GM23248 (cell line): ENCODE results near the gene RARS1. TPM values are rescaled to one million over a fixed set of nuclear protein-coding genes. Genes with fewer than 3 reads are reported as not detected.

Experiments
- DNase-seq: peaks from one replicate; pipeline ENCODE4 v3.0.0-alpha.2; 2015
- H2AFZ ChIP-seq: fragments of 200-600 bp; sonication (generic); 2 replicates; pipeline ENCODE4 v1.6.1; 2016; ENCODE audit warnings: antibody characterized with exemption
- H3F3A ChIP-seq: fragments of 200-600 bp; sonication (generic); 2 replicates; pipeline ENCODE4 v1.6.1; 2016; ENCODE audit warnings: mild to moderate bottlenecking, antibody characterized with exemption, mixed run types; ENCODE audit not compliant: insufficient read depth
- H3K27ac ChIP-seq: fragments of 200-600 bp; sonication (generic); 2 replicates; pipeline ENCODE4 v1.5.1; 2016; ENCODE audit warnings: mild to moderate bottlenecking
- H3K27me3 ChIP-seq: fragments of 200-600 bp; sonication (generic); replicated peaks from 2 replicates; pipeline ENCODE4 v1.6.1; 2016; ENCODE audit warnings: mild to moderate bottlenecking; ENCODE audit not compliant: insufficient read depth
- H3K36me3 ChIP-seq: fragments of 200-600 bp; sonication (generic); 2 replicates; pipeline ENCODE4 v1.6.1; 2016; ENCODE audit warnings: low read depth, mild to moderate bottlenecking
- H3K4me1 ChIP-seq: fragments of 200-600 bp; sonication (generic); 2 replicates; pipeline ENCODE4 v1.6.1; 2016; ENCODE audit warnings: mild to moderate bottlenecking; ENCODE audit not compliant: insufficient read depth
- H3K4me2 ChIP-seq: fragments of 200-600 bp; sonication (generic); one replicate; pipeline ENCODE4 v1.6.1; 2016; ENCODE audit warnings: mild to moderate bottlenecking; ENCODE audit not compliant: unreplicated experiment
- H3K4me3 ChIP-seq: fragments of 200-600 bp; sonication (generic); 2 replicates; pipeline ENCODE4 v1.5.1; 2016; ENCODE audit warnings: mild to moderate bottlenecking
- H3K79me2 ChIP-seq: fragments of 200-600 bp; sonication (generic); 2 replicates; pipeline ENCODE4 v1.6.1; 2016; ENCODE audit warnings: mild to moderate bottlenecking; ENCODE audit not compliant: insufficient read depth
- H3K9ac ChIP-seq: fragments of 200-600 bp; sonication (generic); 2 replicates; pipeline ENCODE4 v1.6.1; 2016; ENCODE audit warnings: mild to moderate bottlenecking
- H3K9me2 ChIP-seq: fragments of 200-600 bp; sonication (generic); 2 replicates; pipeline ENCODE4 v1.6.1; 2016; ENCODE audit warnings: mixed run types, mild to moderate bottlenecking, moderate library complexity; ENCODE audit not compliant: insufficient read depth
- H3K9me3 ChIP-seq: fragments of 200-600 bp; sonication (generic); one replicate; pipeline ENCODE4 v1.6.1; 2017; ENCODE audit warnings: low read depth
- H4K20me1 ChIP-seq: fragments of 200-600 bp; sonication (generic); 2 replicates; pipeline ENCODE4 v1.6.0; 2016; ENCODE audit not compliant: insufficient read depth
- EZH2 ChIP-seq: fragments of 200-600 bp; sonication (generic); IDR thresholded peaks from 2 replicates; pipeline ENCODE4 v1.6.1; 2018; ENCODE audit warnings: antibody characterized with exemption, mild to moderate bottlenecking; ENCODE audit not compliant: insufficient read depth, poor library complexity, severe bottlenecking
- EZH2phosphoT487 ChIP-seq: fragments of 200-600 bp; sonication (generic); IDR thresholded peaks from 2 replicates; pipeline ENCODE4 v1.6.1; 2018; ENCODE audit warnings: antibody characterized with exemption, moderate library complexity, mild to moderate bottlenecking, low read depth; ENCODE audit not compliant: insufficient read depth
- WGBS, 2 experiments: methylation state at CpG; one replicate each; pipeline ENCODE4 v1.1.6; 2015 to 2017; ENCODE audit warnings: low lambda C conversion rate in 2 of 2, low coverage in 1 of 2; ENCODE audit errors: missing lambda C conversion rate in 2 of 2; 5-methylcytosine and 5-hydroxymethylcytosine counted together
- in situ Hi-C: fragments of 300-500 bp; cut with MboI; formaldehyde crosslinking; loops from 2 replicates; pipeline ENCODE4 v1.15.0; 2020
- microRNA-seq: library from miRNA; unstranded; fragments of <30 nt; microRNA quantifications from one replicate; pipeline ENCODE4, GENCODE V29; 2016; ENCODE audit warnings: borderline number of aligned reads
- polyA plus RNA-seq: library from polyadenylated mRNA; unstranded; fragments of >200 nt; fragmentation: Nextera tagmentation; extraction: Ambion mirVana; gene quantifications from 2 replicates; pipeline ENCODE4 v1.2.1, GENCODE V29; 2016
- small RNA-seq: library from RNA; depleted of rRNA; stranded (forward); fragments of <200 nt; gene quantifications from one replicate; pipeline ENCODE3, GENCODE V24; 2014; ENCODE audit warnings: low read depth, low replicate concordance
- total RNA-seq: library from RNA; depleted of rRNA; stranded (reverse); fragments of >200 nt; shearing (Covaris generic); gene quantifications from 2 replicates; pipeline ENCODE4 v1.2.3, GENCODE V29; 2014; rRNA removed

Gene RARS1
- total and polyA plus RNA-seq, 2 experiments from 2014 or later, result 118 to 180 TPM

DNA sequence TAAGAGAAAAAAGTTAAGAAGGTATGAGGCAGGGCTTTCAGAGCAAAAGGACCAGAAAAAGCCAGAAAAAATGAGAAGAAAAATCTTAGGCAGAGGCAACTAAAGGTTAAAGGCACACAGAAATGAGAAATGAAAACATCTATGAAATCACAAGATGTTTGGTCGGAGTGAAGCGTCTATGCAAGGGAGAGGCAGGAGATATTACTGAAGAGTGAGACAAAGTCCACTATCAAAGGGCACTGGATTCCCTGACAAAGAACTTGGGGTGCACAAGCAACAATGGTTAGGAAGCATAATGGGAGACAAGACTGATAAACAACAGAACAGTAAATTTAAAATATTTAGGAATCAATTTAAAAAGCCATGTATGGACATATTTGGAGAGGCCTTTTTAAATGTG is 76.0 kb downstream of the RARS1 start:
- Histone ChIP-seq H2AFZ (no peak overlapping the region), H3K9ac (no peak overlapping the region), H3K9me2 (no peaks in the 10 kb centered on the region), H3F3A (no peaks in the 10 kb centered on the region), H3K4me3 (no peak overlapping the region), H3K27me3 (no peaks in the 10 kb centered on the region), H3K4me1 (no peaks in the 10 kb centered on the region), H3K36me3 (peaks cover 44% of the 10 kb centered on the region), H3K4me2 (no peak overlapping the region), H3K27ac (no peak overlapping the region), H3K79me2 (peaks cover 65% of the 10 kb centered on the region), H3K9me3 (no peaks in the 10 kb centered on the region), H4K20me1 (no peaks in the 10 kb centered on the region)
- in situ Hi-C loops, result no loop called here
- no peak for DNase-seq
- no peak for TF ChIP-seq EZH2phosphoT487
- TF ChIP-seq EZH2, result no peak
- 66 to 70% methylated on average over 2 of the region's 2 CpGs for WGBS, 2 experiments

DNA sequence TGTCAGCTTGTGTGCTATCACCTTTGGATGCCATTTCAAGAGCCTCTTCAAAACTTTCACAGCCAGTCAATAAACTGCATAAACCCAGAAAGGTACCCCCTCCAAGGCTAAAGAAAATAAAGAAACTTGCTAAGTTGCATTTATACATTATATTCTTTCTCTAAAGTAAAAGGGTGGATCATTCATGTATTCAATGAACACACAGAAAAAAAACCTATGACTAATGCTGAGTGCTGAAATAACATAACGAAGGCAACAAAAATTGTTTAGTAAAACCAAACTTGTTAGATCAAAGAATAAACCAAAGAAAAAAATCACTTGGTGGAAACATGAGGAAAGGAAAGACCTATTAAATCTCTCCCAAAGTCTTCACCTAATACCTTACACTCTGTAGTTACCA is 77.7 kb downstream of the RARS1 start:
- TF ChIP-seq EZH2 (no peak), EZH2phosphoT487 (no peak)
- no peak for DNase-seq
- H3F3A ChIP-seq, result no peaks in the 10 kb centered on the region
- H3K9ac ChIP-seq, result no peak overlapping the region
- no peak overlapping the region for H2AFZ ChIP-seq
- H3K36me3 ChIP-seq, result peaks cover 28% of the 10 kb centered on the region
- H4K20me1 ChIP-seq, result no peaks in the 10 kb centered on the region
- H3K79me2 ChIP-seq, result peaks cover 81% of the 10 kb centered on the region
- no peaks in the 10 kb centered on the region for H3K9me2 ChIP-seq
- no peak overlapping the region for H3K27ac ChIP-seq
- no peak overlapping the region for H3K4me3 ChIP-seq
- no peaks in the 10 kb centered on the region for H3K4me1 ChIP-seq
- no peaks in the 10 kb centered on the region for H3K27me3 ChIP-seq
- in situ Hi-C loops, result no loop called here
- no peak overlapping the region for H3K4me2 ChIP-seq
- 84 to 97% methylated on average over 1 of the region's 1 CpG for WGBS, 2 experiments
- H3K9me3 ChIP-seq, result no peaks in the 10 kb centered on the region

DNA sequence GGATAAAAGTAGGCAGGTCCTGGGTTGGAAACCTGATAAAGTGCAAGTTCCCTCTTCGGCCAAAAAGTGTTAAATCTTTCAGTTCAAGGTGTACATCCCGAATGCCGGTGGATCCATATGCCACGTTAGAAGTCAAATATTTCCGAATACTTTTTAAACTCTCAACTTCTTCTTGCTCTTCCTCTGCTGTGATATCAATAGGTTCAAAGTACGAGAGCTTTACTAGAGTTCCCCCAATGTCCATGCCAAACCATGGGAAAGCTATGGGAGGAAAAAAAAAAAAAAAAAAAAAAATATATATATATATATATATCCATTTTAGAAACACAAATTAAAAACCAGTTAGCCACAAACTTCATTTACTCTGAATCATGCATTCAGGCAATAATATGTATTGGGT is 82.5 kb downstream of the RARS1 start:
- in situ Hi-C loops, result no loop called here
- 96 to 97% methylated on average over 6 of the region's 6 CpGs for WGBS, 2 experiments

More for the DNA sequence above, 82.5 kb downstream of the RARS1 start:
- no peaks in the 10 kb centered on the region for H3K27me3 ChIP-seq
- no peaks in the 10 kb centered on the region for H3K9me3 ChIP-seq
- H3K4me3 ChIP-seq, result no peak overlapping the region
- no peak overlapping the region for H2AFZ ChIP-seq
- H3K27ac ChIP-seq, result no peak overlapping the region
- no peaks in the 10 kb centered on the region for H3K4me1 ChIP-seq
- H3K9me2 ChIP-seq, result no peaks in the 10 kb centered on the region
- TF ChIP-seq EZH2, result no peak
- TF ChIP-seq EZH2phosphoT487, result no peak
- H3K4me2 ChIP-seq, result no peak overlapping the region
- no peak overlapping the region for H3K9ac ChIP-seq
- peaks cover 15% of the 10 kb centered on the region for H3K36me3 ChIP-seq
- H4K20me1 ChIP-seq, result no peaks in the 10 kb centered on the region
- H3K79me2 ChIP-seq, result peaks cover 96% of the 10 kb centered on the region
- DNase-seq, result no peak
- no peaks in the 10 kb centered on the region for H3F3A ChIP-seq

Small RNA genes lying within 50 kb of the gene (microRNA-seq; reads per million reads assigned to microRNA genes)
- not detected for gene MIR103A1
- gene MIR103B1, result not detected

Small RNA genes lying within 50 kb of the gene (small RNA-seq; reads per million reads assigned to genes)
- gene MIR103A1, result not detected

Other genes with a start within 250 kb of the RARS1 start
- 3.5 and 7.1 TPM in 2 replicates for gene WWC1, start 194.8 kb upstream of the RARS1 start, total RNA-seq
- 1.2 and 1.8 TPM in 2 replicates for gene WWC1, start 194.8 kb upstream of the RARS1 start, polyA plus RNA-seq
- gene FBLL1, start 42.8 kb downstream of the RARS1 start, total RNA-seq, result 1.3 TPM in 1 of 2 replicates, not detected in the other
- 0.16 TPM in 1 of 2 replicates, not detected in the other for gene FBLL1, start 42.8 kb downstream of the RARS1 start, polyA plus RNA-seq
- 24.2 TPM in 2 replicates for gene PANK3, start 92.9 kb downstream of the RARS1 start, total RNA-seq
- 10.3 and 11.8 TPM in 2 replicates for gene PANK3, start 92.9 kb downstream of the RARS1 start, polyA plus RNA-seq